BJ (cell line): ENCODE results near the gene CCDC124. TPM values are rescaled to one million over a fixed set of nuclear protein-coding genes. Genes with fewer than 3 reads are reported as not detected.

Experiments used
- CTCF ChIA-PET: fragments of 350-600 bp; formaldehyde crosslinking; extraction: SDS; loops from one replicate; lab custom pipeline; 2021; ENCODE audit warnings: antibody characterized with exemption, inconsistent platforms; lab: Yijun Ruan, JAX
- POLR2A ChIA-PET: fragments of 300-600 bp; sonication (Branson Sonifier 250); formaldehyde crosslinking; extraction: SDS; loops from one replicate; lab custom pipeline; 2021; ENCODE audit warnings: antibody characterized with exemption; lab: Charles Lee
- DNase-seq: peaks from one replicate; pipeline ENCODE4 v3.0.0-alpha.2; 2011; ENCODE audit warnings: low read depth
- H3K27me3 ChIP-seq: 2 replicates; pipeline ENCODE4 v1.6.0; 2011; ENCODE audit warnings: low read length; ENCODE audit not compliant: control insufficient read depth, insufficient read depth
- H3K36me3 ChIP-seq: 2 replicates; pipeline ENCODE4 v1.5.1; 2011; ENCODE audit warnings: low read length; ENCODE audit not compliant: control insufficient read depth, insufficient read depth
- H3K4me3 ChIP-seq: 2 replicates; pipeline ENCODE4 v1.5.1; 2011; ENCODE audit warnings: low read depth, mild to moderate bottlenecking, control low read depth, low read length
- polyA plus RNA-seq: library from polyadenylated mRNA; depleted of rRNA; stranded (reverse); fragments of >200 nt; gene quantifications from 2 replicates; pipeline ENCODE4 v1.2.3, GENCODE V29; 2011
- TF ChIP-seq, protein P1 (sequence below): IDR thresholded peaks from 2 replicates; pipeline ENCODE4 v1.5.1; 2011; ENCODE audit warnings: low read depth, mild to moderate bottlenecking, control low read depth, inconsistent platforms, low read length, moderate library complexity; ENCODE audit not compliant: insufficient read depth

The CCDC124 gene
- polyA plus RNA-seq, 1 experiment, result 40.8 TPM

DNA sequence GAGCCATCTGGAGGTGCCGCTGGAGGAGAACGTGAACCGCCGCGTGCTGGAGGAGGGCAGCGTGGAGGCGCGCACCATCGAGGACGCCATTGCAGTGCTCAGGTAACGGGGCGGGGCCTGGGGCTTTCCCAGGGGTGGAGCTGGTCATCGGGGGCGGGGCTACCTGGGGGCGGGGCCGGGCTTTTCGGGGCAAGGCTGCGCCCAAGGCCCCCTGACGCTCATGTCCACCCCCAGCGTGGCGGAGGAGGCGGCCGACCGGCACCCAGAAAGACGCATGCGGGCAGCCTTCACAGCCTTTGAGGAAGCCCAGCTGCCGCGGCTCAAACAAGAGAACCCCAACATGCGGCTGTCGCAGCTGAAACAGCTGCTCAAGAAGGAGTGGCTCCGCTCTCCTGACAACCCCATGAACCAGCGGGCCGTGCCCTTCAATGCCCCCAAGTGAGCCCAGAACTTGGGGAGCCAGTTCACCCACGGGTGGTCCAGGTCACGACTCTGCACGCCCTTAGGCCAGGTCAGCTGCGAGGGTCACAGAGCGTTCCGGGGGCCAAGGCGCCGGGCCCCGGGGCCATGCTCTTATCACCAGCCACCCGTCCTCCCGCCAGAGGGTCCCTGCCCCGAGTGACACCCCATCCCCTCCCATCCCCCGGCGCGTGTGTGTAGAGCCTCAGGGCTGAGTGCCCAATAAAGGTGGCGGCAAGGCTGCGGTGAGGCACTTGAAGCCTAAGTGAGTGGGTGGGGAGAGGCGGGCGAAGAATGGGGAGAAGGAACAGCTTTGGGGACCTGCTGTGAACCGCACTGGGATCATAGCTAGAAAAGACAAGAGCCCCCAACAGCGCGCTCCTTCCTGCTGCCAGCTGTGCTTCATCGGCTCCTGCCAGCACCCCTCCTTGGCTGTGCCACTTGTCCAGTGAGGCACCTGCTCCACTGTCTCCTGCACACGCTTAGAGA is 10.7 kb downstream of the CCDC124 start:
- ChIA-PET CTCF (interaction anchor here (8.6 kb wide), 1 partner anchor 53 kb away, joined by 83 read pairs; no protein-coding TSS in a partner anchor), POLR2A (interaction anchor here (0.6 to 0.7 kb wide), 2 partner anchors 20 to 56 kb away, joined by 3 to 10 read pairs; no protein-coding TSS in a partner anchor)
- no peak for DNase-seq
- TF ChIP-seq, protein P1, sequence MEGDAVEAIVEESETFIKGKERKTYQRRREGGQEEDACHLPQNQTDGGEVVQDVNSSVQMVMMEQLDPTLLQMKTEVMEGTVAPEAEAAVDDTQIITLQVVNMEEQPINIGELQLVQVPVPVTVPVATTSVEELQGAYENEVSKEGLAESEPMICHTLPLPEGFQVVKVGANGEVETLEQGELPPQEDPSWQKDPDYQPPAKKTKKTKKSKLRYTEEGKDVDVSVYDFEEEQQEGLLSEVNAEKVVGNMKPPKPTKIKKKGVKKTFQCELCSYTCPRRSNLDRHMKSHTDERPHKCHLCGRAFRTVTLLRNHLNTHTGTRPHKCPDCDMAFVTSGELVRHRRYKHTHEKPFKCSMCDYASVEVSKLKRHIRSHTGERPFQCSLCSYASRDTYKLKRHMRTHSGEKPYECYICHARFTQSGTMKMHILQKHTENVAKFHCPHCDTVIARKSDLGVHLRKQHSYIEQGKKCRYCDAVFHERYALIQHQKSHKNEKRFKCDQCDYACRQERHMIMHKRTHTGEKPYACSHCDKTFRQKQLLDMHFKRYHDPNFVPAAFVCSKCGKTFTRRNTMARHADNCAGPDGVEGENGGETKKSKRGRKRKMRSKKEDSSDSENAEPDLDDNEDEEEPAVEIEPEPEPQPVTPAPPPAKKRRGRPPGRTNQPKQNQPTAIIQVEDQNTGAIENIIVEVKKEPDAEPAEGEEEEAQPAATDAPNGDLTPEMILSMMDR, result no peak
- Histone ChIP-seq H3K36me3 (peaks cover 1% of the 10 kb centered on the region), H3K4me3 (no peak overlapping the region), H3K27me3 (no peaks in the 10 kb centered on the region; the same call in 1 of the 2 replicates)

- peak; percentile 34 for DNase-seq
- POLR2A ChIA-PET, result interaction anchor here (0.6 kb wide), 1 partner anchor 19 kb away, joined by 10 read pairs; no protein-coding TSS in a partner anchor
- TF ChIP-seq, protein P1, result no peak
- H3K27me3 ChIP-seq, result peaks cover 1% of the 10 kb centered on the region; the same call in 1 of the 2 replicates
- CTCF ChIA-PET, result interaction anchor here (8.6 kb wide), 1 partner anchor 52 kb away, joined by 83 read pairs; no protein-coding TSS in a partner anchor
- no peak overlapping the region for H3K4me3 ChIP-seq
- H3K36me3 ChIP-seq, result peaks cover 1% of the 10 kb centered on the region
Measured at GRCh38 chr19:17944301-17944700, 11.5 kb downstream of the CCDC124 start.

DNA sequence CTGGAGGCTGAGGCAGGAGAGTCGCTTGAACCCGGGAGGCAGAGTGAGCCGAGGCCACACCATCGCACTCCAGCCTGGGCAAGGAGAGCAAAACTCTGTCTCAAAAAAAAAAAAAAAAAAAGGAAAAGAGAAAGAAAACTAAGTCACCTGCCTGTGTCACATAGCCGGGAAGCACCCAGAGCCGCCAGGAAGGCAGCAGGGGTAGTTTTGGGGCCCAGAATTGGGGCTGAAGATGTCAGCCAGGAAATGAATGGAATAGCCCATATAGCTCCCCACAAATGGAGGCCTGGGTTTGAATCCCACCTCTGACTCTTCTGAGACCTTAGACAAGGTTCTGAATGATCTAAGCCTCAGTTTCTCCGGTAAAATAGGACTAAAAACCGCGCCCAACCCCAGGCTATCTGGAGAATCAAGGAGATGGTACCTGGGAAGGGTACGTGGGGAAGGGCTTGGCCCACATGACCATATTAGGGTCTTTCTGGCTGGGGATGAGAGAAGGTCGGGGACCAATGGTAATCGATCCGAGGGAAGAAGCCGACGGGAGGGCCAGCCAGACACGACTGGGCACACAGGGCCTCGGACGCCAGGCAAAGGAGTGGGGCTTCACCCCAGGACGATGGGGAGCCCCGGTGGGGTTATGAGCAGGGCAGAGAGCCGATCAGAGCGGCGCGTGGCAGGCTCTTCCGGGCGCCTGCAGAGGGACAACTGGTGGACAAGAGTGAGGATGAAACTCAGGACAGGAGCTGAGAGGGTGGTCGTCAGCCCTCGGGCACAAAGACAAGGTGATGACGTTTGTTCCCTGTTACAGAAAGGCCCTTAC is 14.4 kb downstream of the CCDC124 start:
- TF ChIP-seq, protein P1, result peak; percentile 21; the same call in 1 of the 2 replicates
- ChIA-PET POLR2A (no interaction called here), CTCF (interaction anchor here (1.1 to 8.6 kb wide), 5 partner anchors 9 to 166 kb away, joined by 3 to 83 read pairs (median 6); no protein-coding TSS in a partner anchor)
- Histone ChIP-seq H3K4me3 (peak overlapping the region; percentile 37), H3K36me3 (no peaks in the 10 kb centered on the region; the same call in 1 of the 2 replicates), H3K27me3 (peaks cover 21% of the 10 kb centered on the region)
- DNase-seq, result no peak

DNA sequence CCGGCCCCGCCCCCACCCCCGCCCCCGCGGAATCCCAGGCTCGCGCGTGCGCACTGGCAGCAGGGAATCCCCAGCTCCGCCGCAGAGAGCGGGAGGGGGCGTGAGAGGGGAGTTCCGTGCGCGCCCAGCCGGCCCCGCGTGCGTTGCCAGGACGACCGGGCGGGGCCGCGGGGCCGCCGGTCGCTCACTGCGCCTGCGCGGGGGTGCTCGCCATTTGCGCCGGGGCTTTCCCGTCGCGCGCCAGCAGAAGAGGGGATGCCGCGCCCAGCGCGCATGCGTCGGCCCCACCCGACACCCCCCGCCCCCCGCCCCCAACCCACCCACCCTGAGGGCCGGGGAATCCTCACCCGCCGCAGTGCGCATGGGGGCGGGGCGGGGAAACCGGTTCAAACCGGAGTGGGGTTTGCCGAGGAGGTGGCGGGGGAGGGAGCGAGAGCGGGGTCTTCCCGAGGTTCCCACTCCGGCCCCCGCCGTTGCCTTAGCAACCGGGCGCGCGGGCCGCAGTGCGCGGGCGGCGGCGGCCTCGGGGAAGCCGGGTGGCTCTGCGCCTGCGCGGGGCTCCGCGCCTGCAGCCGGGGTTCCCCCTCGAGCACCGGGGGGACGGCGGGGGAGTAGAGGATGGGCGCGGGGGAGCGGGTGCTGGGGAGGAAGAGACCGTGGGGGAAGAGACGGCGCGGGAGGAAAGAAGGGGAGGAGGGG is 15.1 kb downstream of the CCDC124 start:
- no peaks in the 10 kb centered on the region; the same call in 1 of the 2 replicates for H3K36me3 ChIP-seq
- H3K27me3 ChIP-seq, result peaks cover 29% of the 10 kb centered on the region
- TF ChIP-seq, protein P1, result no peak
- ChIA-PET CTCF (interaction anchor here (1.4 to 8.6 kb wide), 2 partner anchors 10 to 49 kb away, joined by 6 to 83 read pairs; no protein-coding TSS in a partner anchor), POLR2A (no interaction called here)
- DNase-seq, result peak; percentile 50
- H3K4me3 ChIP-seq, result peak overlapping the region; percentile 54
